ENCODE data around the gene PAPOLB.

The PAPOLB gene

DNA sequence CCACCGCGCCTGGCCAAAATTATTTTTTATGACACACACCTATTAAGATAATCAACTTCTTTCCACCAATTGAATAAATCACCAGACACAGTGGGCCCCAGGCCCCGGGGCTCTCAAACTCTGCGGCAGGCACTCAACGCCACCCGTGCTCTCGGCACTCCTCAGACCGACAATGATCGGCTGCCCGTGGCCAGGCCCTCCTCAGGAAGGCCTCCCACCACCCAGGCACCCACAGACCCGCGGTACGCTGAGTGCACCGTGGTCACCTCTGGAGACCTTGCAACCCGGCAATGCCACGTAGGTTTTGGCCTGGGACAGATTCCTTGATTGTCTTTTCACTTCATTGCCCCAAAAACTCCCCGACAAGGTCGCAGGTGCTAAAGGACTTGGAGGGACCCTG, 14.8 kb upstream of the PAPOLB start:
- no peak for DNase-seq

DNA sequence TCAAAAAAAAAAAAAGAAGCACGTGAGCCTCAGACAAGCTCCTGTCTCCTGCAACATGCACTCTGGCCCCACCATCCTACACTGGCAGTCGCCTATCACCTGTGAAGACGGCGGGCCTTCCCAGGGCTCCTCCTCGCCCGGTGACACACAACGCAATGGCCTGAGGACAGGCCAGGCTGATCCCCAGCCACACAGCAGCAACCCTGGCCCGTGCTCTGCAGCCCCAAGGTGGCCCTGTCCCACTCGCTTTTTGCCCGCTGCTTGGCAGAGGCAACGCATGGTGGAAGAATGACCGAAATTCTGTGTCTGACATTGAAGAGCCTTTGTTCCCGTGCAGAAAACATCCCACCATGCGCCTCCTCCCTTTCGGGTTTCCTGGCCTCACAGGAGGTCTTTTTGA, 13.6 kb upstream of the PAPOLB start:
- DNase-seq = no peak

DNA sequence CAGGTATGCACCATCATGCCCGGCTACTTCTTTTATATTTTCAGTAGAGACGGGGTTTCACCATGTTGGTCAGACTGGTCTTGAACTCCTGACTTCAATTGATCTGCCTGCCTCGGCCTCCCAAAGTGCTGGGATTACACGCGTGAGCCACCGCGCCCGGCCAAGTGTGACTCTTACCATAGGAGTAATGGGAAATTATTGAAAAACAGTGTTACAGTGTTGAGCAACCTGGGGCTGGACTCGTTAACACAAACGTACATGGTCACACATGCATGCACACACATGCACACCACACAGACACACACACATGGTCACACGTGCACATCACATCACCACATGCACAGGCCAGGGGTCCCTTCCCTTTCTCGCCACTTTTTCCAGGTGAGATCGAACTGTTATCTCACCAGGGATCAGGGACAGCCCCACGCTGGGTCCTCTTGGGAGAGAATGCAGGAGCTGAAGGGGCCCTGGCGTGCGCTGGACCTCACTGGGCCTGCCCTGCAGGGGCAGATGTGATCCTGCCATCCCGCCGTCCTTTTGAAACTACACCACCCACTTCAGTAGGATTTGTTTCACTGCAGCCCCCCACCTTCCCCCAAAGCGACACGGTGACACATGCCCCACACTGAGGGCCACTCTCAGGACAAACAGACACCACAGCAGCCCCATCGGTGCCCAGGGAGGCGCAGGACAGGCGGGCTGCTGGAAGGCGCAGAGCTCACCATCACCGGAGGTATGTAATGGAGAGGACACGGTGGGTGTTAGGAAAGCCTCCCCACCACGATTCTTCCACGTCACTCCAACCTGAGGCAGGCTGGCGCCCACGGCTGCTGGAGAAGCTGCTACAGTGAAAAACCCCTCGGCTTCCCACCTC, 11.5 kb upstream of the PAPOLB start:
- DNase-seq = no peak

DNA sequence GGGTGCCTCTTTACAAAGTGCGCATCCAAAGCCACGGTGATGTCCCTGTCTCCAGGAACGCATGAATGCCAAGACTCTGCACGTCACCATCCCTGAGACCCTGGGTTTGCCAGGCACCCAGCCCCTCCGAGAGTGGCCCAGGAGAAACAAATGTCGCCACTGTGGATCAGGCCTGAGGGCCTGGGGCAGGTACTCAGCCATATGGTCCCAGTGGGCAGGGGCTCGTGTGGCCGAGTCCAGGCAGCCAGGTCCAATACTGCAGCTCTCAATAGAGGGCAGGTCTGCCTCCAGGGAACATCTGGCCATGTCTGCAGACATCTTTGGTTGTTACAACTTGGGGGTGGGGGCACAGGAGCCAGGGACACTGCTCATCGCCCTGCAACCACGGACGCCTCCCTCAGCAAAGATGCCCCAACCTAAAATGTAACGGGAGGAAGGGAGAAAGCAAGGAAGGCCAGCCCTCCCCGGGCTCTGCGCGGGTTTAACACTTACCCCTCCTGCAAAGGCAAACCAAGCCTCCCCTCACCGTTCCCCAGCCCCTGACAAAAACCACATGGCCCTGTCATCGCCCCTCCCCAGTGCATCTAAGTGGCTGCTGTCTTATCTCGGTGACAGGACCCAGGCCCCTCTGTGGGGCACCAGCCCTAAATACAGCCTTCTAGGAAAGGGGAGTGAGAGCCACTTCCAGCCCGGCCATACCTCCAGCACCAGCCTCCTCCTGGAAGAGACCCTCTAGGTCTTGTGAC, 10.3 kb upstream of the PAPOLB start:
- no peak for DNase-seq

DNA sequence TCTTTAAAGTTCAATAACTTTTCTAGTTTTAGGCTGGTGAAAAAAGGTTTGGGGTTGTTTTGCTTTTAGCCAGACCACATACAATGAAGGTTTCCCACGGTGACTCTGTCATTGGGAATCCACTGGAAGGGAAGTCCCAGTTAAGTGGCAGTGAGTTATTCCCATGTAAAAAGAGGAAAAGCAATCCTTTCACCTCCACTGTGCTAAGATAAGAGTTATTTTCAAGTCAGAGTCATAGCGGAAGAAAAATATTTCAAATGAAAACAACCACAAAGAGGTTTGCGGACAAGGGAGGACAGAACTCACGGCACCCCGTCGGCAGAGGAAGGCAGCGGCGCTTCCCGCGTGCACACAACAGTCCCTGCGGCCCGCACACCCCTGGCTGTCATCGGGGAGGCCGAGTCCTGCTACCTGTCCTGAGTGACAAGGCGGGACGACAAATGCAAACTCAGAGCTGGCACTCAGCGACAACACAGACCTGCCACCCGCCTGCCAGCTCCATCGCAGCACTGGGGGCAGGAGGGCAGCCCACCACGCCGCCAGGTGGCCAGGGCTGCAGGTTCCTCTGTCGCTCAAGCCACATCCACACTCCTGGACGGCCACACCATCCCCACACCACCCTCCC, 9.3 kb upstream of the PAPOLB start:
- DNase-seq = no peak

DNA sequence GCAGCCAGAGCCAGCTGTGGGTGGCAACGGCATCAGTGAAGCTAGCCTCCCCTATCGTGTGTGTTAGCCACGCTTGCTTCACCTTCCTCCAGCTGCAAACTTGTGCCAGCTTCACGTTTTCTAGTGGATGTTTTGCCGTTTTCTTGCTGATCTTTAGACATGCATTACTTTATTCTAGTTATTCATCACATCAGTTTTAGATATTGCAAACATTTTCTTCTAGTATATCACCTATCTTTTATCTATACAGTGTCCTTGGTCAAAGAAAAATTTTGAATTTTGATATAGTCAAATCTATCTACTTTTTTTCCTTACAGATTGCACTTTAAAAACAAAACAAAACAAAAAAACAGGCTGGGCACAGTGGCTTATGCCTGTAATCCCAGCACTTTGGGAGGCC, 6.7 kb upstream of the PAPOLB start:
- DNase-seq = no peak

DNA sequence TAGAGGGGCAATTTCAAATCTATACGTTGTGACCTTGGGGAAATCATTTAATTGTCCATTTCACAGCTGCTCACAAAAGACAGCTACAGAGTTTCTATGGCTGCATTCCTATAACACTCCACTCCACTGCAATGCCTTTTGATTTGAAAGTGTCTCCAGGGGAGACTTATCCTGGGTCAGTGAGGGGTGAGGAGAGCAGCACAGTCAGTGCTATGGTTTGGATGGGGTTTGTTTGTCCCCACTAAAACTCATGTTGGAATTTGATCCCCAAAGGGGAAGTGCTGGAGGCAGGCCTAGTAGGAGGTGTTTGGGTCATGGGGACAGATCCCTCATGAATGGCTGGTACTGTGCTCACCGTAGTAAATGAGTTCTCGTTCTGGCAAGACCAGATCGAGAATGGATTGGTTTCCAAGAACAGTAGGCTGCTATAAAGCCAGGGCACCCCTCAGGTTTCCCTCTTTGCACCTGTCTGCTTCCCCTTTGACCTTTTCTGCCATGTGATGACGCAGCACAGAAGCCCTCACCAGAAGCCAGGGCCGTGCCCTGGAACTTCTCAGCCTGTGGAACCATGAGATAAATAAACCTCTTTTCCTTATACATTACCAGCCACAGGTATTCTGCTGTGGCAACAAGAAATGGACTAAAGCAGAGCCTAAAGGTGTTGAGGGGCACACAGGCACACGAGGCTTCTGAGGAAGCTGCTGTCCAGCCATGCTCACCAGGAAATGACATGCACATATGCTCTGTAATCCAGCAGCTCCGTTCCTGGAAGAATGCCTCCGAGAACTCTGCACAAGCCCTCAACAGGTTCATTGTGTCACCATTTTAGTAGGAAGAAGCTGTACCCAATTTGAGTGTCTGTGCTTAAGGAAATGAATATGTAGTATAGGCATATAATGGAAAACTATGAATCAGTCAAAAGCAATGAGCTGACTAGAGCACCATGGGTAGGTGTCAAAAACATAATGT, 5.0 kb upstream of the PAPOLB start:
- no peak for DNase-seq

DNA sequence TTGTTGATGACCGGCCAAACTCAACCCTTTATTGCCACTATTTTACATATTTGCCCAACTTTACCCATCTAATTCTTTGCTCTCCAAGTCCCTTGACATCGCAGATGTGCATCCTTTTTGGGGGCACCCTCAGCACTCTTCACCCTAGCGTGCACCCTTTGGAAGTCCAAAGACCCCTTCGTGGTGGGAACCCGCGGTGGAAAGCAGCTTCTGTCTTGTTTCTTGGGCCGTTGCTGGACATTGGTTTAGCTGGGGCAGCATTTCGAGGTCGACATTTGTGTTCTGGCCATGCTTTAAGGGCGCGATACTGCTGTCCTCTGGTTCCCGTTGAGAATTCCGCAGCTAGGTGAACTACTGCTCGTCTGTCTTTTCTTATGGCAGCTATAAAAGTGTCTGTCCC, 326 bp upstream of the PAPOLB start:
- DNase-seq = no peak

DNA sequence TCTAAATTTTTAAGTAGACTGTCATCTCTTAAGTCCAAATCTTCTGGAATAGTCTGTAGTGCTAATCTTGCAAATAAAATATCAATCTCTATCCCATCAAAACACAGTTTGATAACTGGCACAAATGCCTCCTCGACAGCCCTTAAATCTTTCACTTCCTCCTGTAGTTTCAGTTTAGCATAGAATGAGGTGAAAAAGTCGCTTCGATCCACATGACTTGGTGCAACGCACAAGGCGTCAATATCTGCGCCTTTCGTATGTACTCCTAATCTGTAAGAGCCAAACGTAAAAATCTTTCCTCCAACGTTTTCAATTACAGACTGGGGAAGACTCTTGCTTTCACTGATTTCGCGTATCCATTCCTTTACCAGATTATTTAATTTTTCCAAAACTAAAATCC, 603 bp downstream of the PAPOLB start:
- DNase-seq = no peak

DNA sequence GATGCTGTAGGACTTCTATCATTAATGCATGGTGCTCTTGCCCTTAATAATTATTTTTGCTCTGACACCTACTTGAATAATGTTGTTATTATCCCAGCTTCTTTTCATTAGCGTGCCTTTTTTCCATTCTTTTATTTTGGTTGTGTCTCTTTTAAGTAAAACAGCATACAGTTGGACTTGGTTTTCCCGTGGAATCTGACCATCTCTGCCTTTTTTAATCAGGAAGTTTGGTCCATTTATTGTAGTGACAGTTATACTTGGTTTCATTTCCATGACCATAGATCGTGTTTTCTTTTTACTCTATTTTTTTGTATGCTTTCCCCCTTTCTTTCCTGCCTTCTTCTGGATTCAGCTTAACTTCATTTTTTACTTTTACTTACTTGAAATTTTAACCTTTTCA, 4.6 kb downstream of the PAPOLB start:
- no peak for DNase-seq

DNA sequence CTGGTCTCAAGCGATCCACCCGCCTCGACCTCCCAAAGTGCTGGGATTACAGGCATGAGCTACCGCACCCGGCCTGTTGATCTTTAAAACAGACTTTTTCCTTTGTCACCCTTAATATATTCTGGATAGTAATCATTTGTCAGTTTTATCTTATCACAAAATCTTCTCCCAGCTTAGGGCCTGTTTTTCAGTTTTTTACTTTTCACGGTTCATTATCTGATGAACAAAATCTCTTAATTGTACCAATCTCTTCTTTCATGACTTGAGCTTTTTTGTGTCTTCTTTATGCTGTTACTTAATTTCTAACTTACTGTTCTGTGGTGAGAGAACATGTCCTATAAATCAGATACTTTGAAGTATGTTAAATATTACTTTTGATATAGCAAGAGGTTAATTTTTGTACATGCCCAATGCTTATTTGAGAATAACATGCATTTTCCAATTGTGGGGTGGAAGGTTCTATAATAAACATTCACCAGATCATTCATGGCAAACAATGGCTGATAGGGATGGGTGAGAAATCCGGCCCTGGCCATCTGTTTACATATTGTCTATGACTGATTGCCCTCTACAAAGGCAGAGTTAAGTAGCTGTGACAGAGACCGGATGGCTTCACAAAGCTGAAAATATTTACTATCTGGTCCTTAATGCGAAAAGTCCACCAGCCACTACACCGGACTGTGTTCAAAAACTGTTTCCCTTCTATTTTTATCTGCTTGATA, 5.3 kb downstream of the PAPOLB start:
- no peak for DNase-seq

DNA sequence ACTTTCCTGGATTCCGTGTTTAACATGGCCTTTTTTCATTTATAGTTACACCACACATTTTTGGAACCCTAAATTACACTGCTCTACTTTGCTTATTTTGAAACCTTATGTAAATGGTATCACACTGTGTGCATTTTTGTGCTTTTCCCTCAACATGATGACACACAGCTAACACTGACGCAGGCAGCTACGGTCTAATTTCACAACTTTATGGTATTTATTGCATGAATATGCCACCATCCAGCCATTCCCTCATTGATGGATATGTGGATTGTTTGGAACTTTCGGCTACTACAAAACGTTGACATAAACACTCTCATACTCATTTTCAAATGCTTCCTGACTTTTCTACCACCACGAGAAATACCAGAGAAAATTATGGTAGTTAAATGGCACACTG, 6.9 kb downstream of the PAPOLB start:
- no peak for DNase-seq

DNA sequence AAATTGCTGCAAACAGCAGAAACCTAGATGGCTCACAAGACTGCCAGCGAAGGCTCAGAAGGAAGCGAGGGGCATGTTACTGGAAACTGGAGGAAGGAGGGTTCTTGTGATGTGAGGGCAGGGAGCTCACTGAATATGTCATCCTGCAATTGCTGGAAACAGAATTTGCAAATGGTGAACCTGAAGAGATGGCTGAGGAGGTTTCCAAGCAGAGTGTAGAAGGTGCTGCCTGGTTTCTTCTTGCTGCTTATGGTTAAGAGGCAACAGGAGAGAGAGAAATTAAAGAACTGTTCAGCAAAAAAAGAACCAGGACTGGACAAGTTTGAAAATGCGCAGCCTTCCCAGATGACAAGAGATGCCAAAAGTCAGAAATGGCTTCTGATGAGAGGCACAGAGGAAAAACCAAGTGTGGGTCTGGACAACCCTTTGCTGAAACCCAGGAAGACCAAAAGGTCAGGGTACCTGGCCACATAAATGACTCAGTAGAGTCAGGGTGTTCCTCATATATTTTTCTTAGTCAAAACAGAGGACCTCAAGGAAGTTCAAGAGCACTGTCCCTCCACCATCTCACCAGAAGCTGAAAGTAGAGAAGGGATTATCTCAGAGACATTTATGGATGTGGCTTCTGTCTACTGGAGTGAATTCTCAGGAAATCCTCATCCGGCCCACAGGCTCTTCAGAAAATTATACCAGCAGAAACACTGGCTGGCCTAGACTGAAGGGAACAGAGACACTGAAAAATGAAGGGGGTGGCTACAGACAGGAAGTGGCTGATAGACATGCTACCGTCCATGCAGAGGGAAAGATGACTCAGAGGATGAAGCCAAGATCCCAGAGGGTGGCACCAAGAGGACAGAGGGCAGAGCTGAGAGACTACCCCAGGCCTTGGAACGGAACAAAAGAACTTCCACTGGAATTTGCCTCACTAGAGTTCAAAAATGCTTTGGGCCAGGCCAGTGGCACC, 10.1 kb downstream of the PAPOLB start:
- no peak for DNase-seq

DNA sequence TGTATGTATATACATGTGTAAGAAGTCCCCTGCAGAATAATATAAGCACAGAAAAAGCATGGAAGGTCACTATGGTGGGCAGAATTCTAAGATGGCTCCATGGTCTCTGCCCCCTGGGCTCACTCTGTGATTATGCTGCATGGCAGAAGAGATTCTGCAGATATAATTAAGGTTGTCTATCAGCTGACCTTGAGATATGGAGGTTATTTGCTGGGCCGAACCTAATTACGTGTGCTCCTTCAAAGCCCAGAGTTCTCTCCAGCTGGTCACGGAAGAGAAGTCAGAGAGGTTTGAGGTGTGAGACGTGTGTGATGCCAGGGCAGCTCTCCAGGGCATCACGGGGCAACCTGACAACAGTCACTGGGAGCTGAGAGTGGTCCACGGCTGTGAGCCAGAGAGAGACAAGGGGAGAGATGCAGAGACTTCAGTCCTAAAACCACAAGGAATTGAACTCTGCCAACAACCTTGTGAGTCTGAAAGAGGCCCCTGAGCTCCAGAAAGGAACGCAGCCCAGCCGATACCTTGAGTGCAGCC, 11.5 kb downstream of the PAPOLB start:
- no peak for DNase-seq

DNA sequence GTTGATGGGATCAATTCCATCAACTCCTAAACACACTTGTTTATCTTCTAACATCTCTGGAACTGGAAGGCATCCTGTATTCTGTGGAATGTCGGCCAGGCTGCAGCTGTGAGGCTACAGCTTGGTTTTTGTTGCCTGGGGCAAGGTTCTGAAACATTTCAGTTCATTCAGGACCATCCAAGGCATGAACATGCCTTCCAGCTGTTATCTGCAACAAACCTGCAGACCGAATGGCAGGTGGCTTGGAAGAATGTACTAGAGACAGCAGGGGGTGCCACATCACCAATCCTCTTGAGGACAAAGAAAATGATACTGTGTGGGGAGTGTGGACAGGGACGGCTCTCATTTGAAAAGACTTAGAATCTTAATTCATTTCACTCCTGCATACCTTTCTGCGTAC, 12.4 kb downstream of the PAPOLB start:
- DNase-seq = peak; percentile 34

DNA sequence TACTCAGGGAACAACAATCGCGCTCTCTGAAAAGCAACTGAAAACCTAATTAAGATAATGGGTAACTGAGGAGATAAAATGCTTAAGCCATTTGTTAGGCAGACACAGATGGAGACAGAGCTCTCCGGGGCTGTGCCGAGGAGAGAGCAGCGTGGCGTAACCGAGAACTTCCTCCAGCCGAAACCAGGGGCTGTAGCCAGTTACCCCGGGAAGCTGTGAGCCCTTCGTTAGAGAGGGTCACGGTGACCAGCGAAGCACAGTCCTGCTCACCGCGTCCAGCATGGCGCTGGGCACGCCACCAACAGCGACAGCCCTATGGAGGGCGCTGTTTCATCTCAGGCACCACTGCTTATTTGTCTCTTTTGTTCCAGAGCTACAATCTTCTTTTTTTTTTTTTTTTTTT, 16.1 kb downstream of the PAPOLB start:
- no peak for DNase-seq

DNA sequence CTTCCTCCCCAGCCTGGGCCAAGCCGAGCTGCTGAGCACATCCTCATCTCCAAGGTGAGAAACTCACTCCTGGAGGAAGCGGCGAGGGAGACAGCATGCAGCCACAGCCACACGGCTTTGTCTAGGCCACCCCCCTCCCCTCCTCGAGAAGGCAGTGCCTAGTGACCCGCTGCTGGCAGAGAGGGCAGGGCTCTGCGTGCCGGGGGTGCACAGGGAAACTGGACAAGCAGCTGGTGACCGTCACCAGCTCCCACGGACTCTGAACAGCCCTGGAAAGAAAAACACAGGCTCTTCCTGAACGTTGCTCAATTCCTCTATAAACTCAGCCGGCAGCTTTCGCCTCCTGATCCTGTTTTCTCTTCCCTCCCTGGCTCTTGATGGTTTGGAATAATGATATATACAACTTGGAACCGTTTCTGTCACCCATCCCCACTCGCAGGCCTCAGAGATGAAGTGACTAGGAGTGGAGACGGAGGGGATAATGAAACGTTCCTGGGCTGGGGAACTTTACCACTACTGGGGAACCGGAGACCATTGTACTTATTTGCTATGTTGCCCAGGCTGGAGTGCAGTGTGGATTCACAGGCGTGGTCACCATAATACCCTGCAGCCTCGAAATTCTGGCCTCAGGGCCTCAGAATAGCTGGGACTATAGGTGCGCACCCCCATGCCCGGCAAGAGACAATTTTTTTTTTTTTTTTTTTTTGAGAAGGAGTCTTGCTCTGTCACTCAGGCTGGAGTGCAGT, 19.3 kb downstream of the PAPOLB start:
- DNase-seq = no peak

DNA sequence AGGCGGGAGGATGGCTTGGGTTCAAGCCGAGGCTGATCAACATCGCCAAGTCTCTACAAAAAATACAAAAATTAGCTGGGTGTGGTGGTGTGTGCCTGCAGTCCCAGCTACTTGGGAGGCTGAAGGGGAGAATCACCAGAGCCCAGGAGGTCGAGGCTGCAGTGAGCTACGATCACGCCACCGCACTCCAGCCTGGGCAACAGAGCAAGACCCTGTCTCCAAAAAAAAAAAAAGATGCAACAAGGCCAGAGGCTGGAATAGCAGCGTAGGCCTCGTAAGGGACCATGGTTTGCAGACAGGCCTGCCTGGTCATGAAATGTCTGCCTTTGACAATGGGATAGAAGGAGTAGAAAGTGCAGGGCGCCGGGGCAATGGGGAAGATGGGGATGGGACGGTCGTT, 20.0 kb downstream of the PAPOLB start:
- no peak for DNase-seq

DNA sequence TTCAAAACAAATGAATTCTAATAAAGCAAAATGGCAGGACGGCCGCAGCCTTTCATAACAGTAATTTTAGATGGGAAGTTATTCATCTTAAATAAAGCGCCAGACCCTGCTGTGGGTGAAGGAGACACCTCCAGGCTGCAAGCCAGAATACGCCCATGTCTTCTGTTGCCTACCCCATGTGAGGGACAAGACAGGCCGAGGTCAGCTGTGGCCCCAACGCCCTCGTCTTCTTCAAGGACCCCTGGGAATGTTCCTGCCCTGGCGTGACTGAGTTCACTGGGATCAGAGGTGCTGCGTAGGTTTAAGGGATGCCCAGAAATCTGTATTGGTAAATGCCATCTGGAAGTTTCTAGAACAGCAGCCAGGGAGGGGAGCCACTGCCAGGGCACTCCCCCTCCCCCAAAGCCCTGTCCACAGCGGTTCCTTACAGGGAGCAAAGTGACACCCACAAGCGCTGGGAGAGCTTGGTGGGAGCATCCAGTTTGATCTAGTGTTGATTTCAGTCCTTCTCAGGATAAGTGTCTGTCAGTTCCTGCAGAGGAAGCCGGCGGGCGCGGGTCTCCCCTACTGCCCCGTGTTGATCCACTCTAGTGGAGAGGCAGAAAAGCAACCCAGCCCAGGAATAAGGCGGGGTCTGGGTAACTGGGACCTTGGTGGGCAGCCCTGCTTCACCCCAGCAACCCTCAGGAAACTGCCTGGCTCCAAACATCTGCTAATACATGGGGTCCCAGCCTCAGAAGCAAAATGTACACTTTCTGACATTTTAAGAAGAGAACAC, 20.6 kb downstream of the PAPOLB start:
- DNase-seq = no peak
